Retinal pigment epithelial cell (primary cell): Measurements from ENCODE around the gene TGM2.

Experiments used
- DNase-seq: peaks from one replicate; pipeline ENCODE4 v3.0.0-alpha.2; 2010; ENCODE audit warnings: low read depth
- H3K4me3 ChIP-seq: 2 replicates; pipeline ENCODE4 v1.5.1; 2011; ENCODE audit warnings: mild to moderate bottlenecking, low read length, control low read depth, moderate library complexity
- TF ChIP-seq, protein P1 (sequence below): conservative IDR thresholded peaks from 2 replicates; pipeline ENCODE4 v1.5.1; 2011; ENCODE audit warnings: low read depth, low read length, control low read depth, inconsistent platforms

TGM2 gene

GRCh38 chr20:38116409-38117165, 48.5 kb downstream of the TGM2 start:
- H3K4me3 ChIP-seq: no peak overlapping the region
- DNase-seq: no peak
- TF ChIP-seq, protein P1, sequence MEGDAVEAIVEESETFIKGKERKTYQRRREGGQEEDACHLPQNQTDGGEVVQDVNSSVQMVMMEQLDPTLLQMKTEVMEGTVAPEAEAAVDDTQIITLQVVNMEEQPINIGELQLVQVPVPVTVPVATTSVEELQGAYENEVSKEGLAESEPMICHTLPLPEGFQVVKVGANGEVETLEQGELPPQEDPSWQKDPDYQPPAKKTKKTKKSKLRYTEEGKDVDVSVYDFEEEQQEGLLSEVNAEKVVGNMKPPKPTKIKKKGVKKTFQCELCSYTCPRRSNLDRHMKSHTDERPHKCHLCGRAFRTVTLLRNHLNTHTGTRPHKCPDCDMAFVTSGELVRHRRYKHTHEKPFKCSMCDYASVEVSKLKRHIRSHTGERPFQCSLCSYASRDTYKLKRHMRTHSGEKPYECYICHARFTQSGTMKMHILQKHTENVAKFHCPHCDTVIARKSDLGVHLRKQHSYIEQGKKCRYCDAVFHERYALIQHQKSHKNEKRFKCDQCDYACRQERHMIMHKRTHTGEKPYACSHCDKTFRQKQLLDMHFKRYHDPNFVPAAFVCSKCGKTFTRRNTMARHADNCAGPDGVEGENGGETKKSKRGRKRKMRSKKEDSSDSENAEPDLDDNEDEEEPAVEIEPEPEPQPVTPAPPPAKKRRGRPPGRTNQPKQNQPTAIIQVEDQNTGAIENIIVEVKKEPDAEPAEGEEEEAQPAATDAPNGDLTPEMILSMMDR: no peak

- no peak for DNase-seq
- TF ChIP-seq, protein P1: no peak
- H3K4me3 ChIP-seq: no peak overlapping the region
These were observed 49.2 kb downstream of the TGM2 start for GRCh38 chr20:38115896-38116295.

DNA sequence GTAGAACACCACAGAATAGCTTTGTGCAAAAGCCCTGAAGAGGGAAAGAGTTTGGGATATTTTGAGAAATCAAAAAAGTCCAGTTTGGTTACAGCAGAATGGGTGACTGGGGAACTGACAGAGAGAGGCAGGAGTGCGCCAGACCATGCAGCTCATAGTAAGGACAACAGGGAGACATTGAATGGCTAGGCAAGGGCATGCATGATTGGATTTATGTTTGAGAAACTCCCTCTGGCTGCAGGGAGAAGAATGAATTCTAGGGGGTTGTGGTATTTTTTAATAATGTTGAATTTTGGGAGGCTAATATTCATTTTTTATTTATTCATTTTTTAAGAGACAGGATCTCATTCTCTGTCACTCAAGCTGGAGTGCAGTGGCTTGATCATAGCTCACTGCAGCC, 49.9 kb downstream of the TGM2 start:
- DNase-seq: no peak
- H3K4me3 ChIP-seq: no peak overlapping the region
- TF ChIP-seq, protein P1: peak; percentile 29

DNA sequence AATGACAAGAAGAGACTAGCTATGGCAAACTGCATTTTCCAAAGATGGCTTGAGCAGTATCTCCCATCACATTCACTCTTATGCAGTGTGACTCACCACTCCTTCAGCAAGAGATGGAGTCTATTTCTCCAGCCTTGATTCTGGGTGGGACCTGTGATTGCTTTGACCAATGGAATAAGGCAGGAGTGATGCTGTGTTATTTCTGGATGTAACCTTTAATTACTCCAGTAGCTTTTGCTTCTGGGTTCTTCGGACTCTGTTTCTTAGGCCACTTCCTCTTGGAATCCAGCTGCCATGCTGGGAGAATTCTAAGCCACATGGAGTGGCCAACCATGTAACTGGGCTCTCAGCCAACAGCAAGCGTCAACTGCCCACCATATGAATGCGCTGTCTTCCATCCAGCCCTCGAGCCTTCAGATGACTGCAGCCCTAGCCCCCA, 50.7 kb downstream of the TGM2 start:
- H3K4me3 ChIP-seq: no peak overlapping the region
- DNase-seq: no peak
- TF ChIP-seq, protein P1: no peak

DNA sequence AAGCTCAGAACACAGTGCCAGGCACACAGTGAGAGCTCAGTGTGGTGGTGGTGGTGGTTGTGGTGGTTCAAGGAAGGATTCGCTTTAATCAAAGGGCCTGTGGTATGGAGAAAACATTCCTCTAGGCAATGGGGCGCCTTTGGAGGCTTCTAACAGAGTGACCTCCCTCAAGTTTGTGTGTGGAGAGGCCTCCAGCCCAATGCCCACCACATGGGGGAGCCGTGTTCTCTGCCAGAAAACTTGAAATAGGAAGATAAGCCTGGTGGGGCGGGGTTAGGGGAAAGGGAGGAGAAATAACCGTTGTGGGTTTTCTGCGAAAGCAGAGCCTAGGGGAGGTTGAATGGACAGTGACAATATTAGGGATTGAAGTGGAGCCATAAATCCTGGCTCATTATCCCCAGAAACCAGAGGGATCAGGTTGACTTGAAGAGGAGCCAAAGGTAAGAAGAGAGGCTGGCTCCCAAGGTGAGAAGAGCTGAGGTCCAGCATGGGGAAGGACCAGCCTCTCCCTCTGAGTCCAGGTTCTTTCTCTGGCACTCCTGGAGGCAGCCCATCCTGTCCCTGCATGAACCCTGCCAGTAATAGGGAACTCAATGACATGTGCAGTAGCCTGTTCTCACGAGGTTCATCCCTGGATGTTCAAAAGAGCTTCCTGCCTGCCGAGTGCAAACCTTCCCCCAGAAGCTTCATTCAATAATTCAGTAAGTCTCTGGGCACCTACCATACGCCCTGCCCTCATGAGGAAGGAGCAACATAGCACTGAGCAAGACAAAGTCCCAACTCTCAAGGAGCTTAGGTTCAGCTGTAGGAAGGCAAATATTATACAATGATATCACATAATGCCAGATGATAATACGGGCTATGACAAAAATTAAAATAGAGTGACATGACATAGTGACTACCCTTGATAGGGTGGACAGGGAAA, 51.4 kb downstream of the TGM2 start:
- no peak overlapping the region for H3K4me3 ChIP-seq
- DNase-seq: no peak
- TF ChIP-seq, protein P1: peak; percentile 51

DNA sequence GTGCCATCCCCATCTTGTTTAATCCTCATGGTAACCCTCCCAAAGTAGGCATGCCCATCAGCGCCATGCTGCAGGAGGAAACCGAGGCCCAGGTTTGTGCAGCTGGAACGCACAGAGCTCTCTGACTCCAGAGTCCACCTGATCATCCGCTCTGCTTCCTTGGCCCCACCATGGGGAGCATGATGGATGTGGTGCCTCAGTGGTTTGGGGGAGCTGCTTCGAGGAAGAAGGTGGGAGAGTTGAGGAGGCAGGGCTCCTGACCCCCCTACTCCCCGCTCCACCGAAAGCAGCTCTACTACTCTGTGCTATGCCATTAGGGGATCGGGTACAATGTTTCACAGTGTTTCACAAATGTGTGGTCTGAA, 52.2 kb downstream of the TGM2 start:
- no peak for DNase-seq
- no peak overlapping the region for H3K4me3 ChIP-seq
- TF ChIP-seq, protein P1: no peak
